A673 (cell line): Measurements from ENCODE around the gene WFIKKN1. TPM values are rescaled to one million over a fixed set of nuclear protein-coding genes. Genes with fewer than 3 reads are reported as not detected.
A peak's percentile ranks its signal among the peaks of the same experiment; 100 is the strongest.

Experiments
- BruUV-seq: library from RNA; stranded (reverse); fragments of 400-500 nt; replicated peaks from 2 replicates; lab custom pipeline; 2021; lab: Mats Ljungman, UMichigan
- CTCF ChIA-PET: fragments of 300-600 bp; sonication (Branson Sonifier 250); formaldehyde crosslinking; loops from one replicate; lab custom pipeline; 2022; ENCODE audit warnings: antibody characterized with exemption; lab: Charles Lee
- POLR2A ChIA-PET: fragments of 300-600 bp; sonication (Branson Sonifier 250); formaldehyde crosslinking; loops from one replicate; lab custom pipeline; 2022; ENCODE audit warnings: antibody characterized with exemption; ENCODE audit not compliant: low non-redundant PET; lab: Charles Lee
- DNase-seq: peaks from one replicate; pipeline ENCODE4 v3.0.0-alpha.2; 2015; ENCODE audit warnings: low spot score
- H3K27ac ChIP-seq: fragments of 200-600 bp; sonication (generic); 2 replicates; pipeline ENCODE4 v1.5.1; 2016; ENCODE audit warnings: mixed run types, low read depth, mild to moderate bottlenecking, mixed read lengths, antibody characterized with exemption, low read length; ENCODE audit not compliant: poor library complexity, severe bottlenecking
- H3K27me3 ChIP-seq: fragments of 200-600 bp; sonication (generic); replicated peaks from 2 replicates; pipeline ENCODE4 v1.6.1; 2017; ENCODE audit warnings: mixed run types, low read depth, mild to moderate bottlenecking, mixed read lengths, antibody characterized with exemption, low read length; ENCODE audit not compliant: insufficient read depth, poor library complexity
- H3K36me3 ChIP-seq: fragments of 200-600 bp; sonication (generic); 2 replicates; pipeline ENCODE4 v1.6.1; 2016; ENCODE audit warnings: mixed run types, mild to moderate bottlenecking, mixed read lengths, antibody characterized with exemption, low read length; ENCODE audit not compliant: insufficient read depth, poor library complexity, severe bottlenecking
- H3K4me1 ChIP-seq: fragments of 200-600 bp; sonication (generic); 2 replicates; pipeline ENCODE4 v1.6.1; 2017; ENCODE audit warnings: mixed run types, mild to moderate bottlenecking, mixed read lengths, antibody characterized with exemption, low read length; ENCODE audit not compliant: insufficient read depth, poor library complexity, severe bottlenecking
- H3K4me3 ChIP-seq: fragments of 200-600 bp; sonication (generic); 2 replicates; pipeline ENCODE4 v1.5.1; 2016; ENCODE audit warnings: low read depth, mixed run types, mild to moderate bottlenecking, mixed read lengths, low read length; ENCODE audit not compliant: poor library complexity, severe bottlenecking
- H3K9me3 ChIP-seq: fragments of 200-600 bp; sonication (generic); 2 replicates; pipeline ENCODE4 v1.6.1; 2016; ENCODE audit warnings: mixed run types, low read depth, mild to moderate bottlenecking, mixed read lengths, antibody characterized with exemption, low read length; ENCODE audit not compliant: poor library complexity, severe bottlenecking
- CTCF ChIP-seq: fragments of 300-800, 200-600 bp; sonication (generic); conservative IDR thresholded peaks from 2 replicates; pipeline ENCODE4 v1.5.1; 2017; ENCODE audit warnings: low read depth, mild to moderate bottlenecking, antibody characterized with exemption, low read length, moderate library complexity, mixed read lengths
- EZH2 ChIP-seq: fragments of 200-600 bp; sonication (generic); IDR thresholded peaks from 2 replicates; pipeline ENCODE4 v1.6.1; 2017; ENCODE audit warnings: borderline replicate concordance, low read depth, mild to moderate bottlenecking, mixed read lengths, antibody characterized with exemption, low read length; ENCODE audit not compliant: poor library complexity, severe bottlenecking
- intact Hi-C: fragments of 100-400 bp; cut with micrococcal nuclease; formaldehyde crosslinking; loops from one replicate; pipeline ENCODE4 v1.10.0; 2022; ENCODE audit not compliant: unreplicated experiment
- total RNA-seq: library from RNA; stranded (reverse); gene quantifications from 2 replicates; pipeline ENCODE4 v1.2.3, GENCODE V29; 2021

The WFIKKN1 gene
- total RNA-seq, 1 experiment from 2014 or later: 1.7 TPM

GRCh38 chr16:668519-669171, 37.9 kb downstream of the WFIKKN1 start:
- no TSS peak for BruUV-seq
- CTCF ChIA-PET: no interaction called here

GRCh38 chr16:669666-670065, 38.9 kb downstream of the WFIKKN1 start:
- TF ChIP-seq EZH2: no peak
- no peak for TF ChIP-seq CTCF
- ChIA-PET CTCF (no interaction called here), POLR2A (no interaction called here)
- H3K9me3 ChIP-seq: no peaks in the 10 kb centered on the region
- no peaks in the 10 kb centered on the region for H3K27me3 ChIP-seq
- DNase-seq: no peak
- H3K4me3 ChIP-seq: no peak overlapping the region
- peaks cover 3% of the 10 kb centered on the region for H3K4me1 ChIP-seq
- intact Hi-C loops: no loop called here
- no TSS peak for BruUV-seq
- H3K36me3 ChIP-seq: peaks cover 46% of the 10 kb centered on the region
- no peak overlapping the region for H3K27ac ChIP-seq

More at GRCh38 chr16:668519-669171, 37.9 kb downstream of the WFIKKN1 start:
- Histone ChIP-seq H3K9me3 (no peaks in the 10 kb centered on the region), H3K27me3 (no peaks in the 10 kb centered on the region), H3K27ac (peak overlapping the region; percentile 94), H3K4me3 (peak overlapping the region; percentile 99), H3K4me1 (peaks cover 3% of the 10 kb centered on the region), H3K36me3 (peaks cover 42% of the 10 kb centered on the region)
- DNase-seq: no peak
- intact Hi-C loops: no loop called here
- TF ChIP-seq CTCF (no peak), EZH2 (no peak)
- POLR2A ChIA-PET: interaction anchor here (0.6 kb wide), 1 partner anchor 18 kb away, joined by 3 read pairs; no protein-coding TSS in a partner anchor

GRCh38 chr16:670485-671352, 39.9 kb downstream of the WFIKKN1 start:
- intact Hi-C loops: no loop called here
- BruUV-seq: no TSS peak
- no peak for DNase-seq
- CTCF ChIA-PET: no interaction called here
- POLR2A ChIA-PET: interaction anchor here (0.6 kb wide), 1 partner anchor 284 kb away, joined by 9 read pairs; no protein-coding TSS in a partner anchor
- Histone ChIP-seq H3K27ac (no peak overlapping the region), H3K9me3 (no peaks in the 10 kb centered on the region), H3K27me3 (no peaks in the 10 kb centered on the region), H3K4me1 (peaks cover 11% of the 10 kb centered on the region), H3K36me3 (peaks cover 46% of the 10 kb centered on the region), H3K4me3 (no peak overlapping the region)
- TF ChIP-seq CTCF (no peak), EZH2 (no peak)
